ENCODE results near the gene MED8.
A peak's percentile ranks its signal among the peaks of the same experiment; 100 is the strongest.

The MED8 gene

GRCh38 chr1:43358746-43359693, 30.6 kb downstream of the MED8 start, which contains the start of gene CDC20:
Gene CDC20 (plus strand): TSS chr1:43358981. CDS start chr1:43359216, 235 bp downstream.
- DNase-seq (ENCODE audit: low read depth, low spot score): peak; percentile 99

- DNase-seq (ENCODE audit: low read depth, low spot score): no peak
These were observed 31.4 kb downstream of the MED8 start for GRCh38 chr1:43358121-43358745.

GRCh38 chr1:43357251-43357650, 32.3 kb downstream of the MED8 start:
- DNase-seq (ENCODE audit: low read depth, low spot score): no peak

GRCh38 chr1:43354936-43355335, 34.7 kb downstream of the MED8 start:
- no peak for DNase-seq (ENCODE audit: low read depth, low spot score)

GRCh38 chr1:43354471-43354870, 35.1 kb downstream of the MED8 start:
- DNase-seq (ENCODE audit: low read depth, low spot score): no peak

- DNase-seq (ENCODE audit: low read depth, low spot score): no peak
These were observed 36.7 kb downstream of the MED8 start for GRCh38 chr1:43352881-43353280.

- DNase-seq (ENCODE audit: low read depth, low spot score): no peak
These were observed 37.3 kb downstream of the MED8 start for GRCh38 chr1:43352351-43352705.

GRCh38 chr1:43351421-43352350, 37.9 kb downstream of the MED8 start:
- DNase-seq (ENCODE audit: low read depth, low spot score): no peak

- DNase-seq (ENCODE audit: low read depth, low spot score): no peak
These were observed 38.6 kb downstream of the MED8 start for GRCh38 chr1:43350976-43351375.

- DNase-seq (ENCODE audit: low read depth, low spot score): no peak
These were observed 39.9 kb downstream of the MED8 start for GRCh38 chr1:43349594-43350306.

- DNase-seq (ENCODE audit: low read depth, low spot score): peak; percentile 97
These were observed 40.6 kb downstream of the MED8 start for GRCh38 chr1:43348809-43349593.

- DNase-seq (ENCODE audit: low read depth, low spot score): no peak
These were observed 41.2 kb downstream of the MED8 start for GRCh38 chr1:43348343-43348808.

GRCh38 chr1:43346636-43347035, 43.0 kb downstream of the MED8 start:
- no peak for DNase-seq (ENCODE audit: low read depth, low spot score)

GRCh38 chr1:43345120-43345519, 44.5 kb downstream of the MED8 start:
- no peak for DNase-seq (ENCODE audit: low read depth, low spot score)

- DNase-seq (ENCODE audit: low read depth, low spot score): no peak
These were observed 45.2 kb downstream of the MED8 start for GRCh38 chr1:43344267-43344850.

- no peak for DNase-seq (ENCODE audit: low read depth, low spot score)
These were observed 49.0 kb downstream of the MED8 start for GRCh38 chr1:43340559-43340958.

- DNase-seq (ENCODE audit: low read depth, low spot score): no peak
These were observed 49.9 kb downstream of the MED8 start for GRCh38 chr1:43339584-43340232.

GRCh38 chr1:43338001-43338400, 51.6 kb downstream of the MED8 start:
- no peak for DNase-seq (ENCODE audit: low read depth, low spot score)

GRCh38 chr1:43337588-43337987, 52.0 kb downstream of the MED8 start, which contains the start of gene MPL:
Gene MPL (plus strand): TSS chr1:43337818. CDS start chr1:43337849, 31 bp downstream.
- no peak for DNase-seq (ENCODE audit: low read depth, low spot score)

All from ELF-1 (cell line).